HG03039 (cell line): ENCODE data around the gene CD300C.
A peak's percentile ranks its signal among the peaks of the same experiment; 100 is the strongest.
"Not testable (repeated sequence)": the region's sequence is repeated elsewhere in the genome, so short reads cannot be mapped to it uniquely, and the experiment has no call there.

ENCODE experiments used
- ATAC-seq: cut with Tn5 transposase; IDR thresholded peaks from one replicate; pipeline ENCODE4 v1.9.1; 2021; ENCODE audit warnings: mild to moderate bottlenecking, moderate library complexity; ENCODE audit not compliant: unreplicated experiment

CD300C gene

DNA sequence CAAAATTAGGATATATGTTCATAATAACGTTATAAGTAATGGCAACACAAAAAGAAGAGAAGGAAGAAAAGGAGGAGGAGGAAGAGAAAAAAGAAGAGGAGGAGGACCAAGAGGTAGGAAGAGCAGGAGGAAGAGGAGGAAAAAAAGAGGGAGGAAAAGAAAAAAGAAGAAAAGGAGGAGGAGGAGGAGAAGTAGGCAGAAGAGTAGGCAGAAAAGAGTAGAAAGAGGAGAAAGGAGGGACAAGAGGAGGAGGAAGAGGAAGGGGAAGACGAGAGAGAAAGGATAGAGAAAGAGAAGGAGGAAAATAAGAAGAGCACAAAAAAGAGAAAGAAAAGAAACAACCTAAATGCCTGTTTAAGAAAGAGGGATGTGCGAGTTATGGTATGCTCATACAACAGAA lies 9.0 kb downstream of the CD300C start:
- no peak for ATAC-seq

GRCh38 chr17:74532115-74532514 lies 13.8 kb downstream of the CD300C start:
- ATAC-seq, result no peak

DNA sequence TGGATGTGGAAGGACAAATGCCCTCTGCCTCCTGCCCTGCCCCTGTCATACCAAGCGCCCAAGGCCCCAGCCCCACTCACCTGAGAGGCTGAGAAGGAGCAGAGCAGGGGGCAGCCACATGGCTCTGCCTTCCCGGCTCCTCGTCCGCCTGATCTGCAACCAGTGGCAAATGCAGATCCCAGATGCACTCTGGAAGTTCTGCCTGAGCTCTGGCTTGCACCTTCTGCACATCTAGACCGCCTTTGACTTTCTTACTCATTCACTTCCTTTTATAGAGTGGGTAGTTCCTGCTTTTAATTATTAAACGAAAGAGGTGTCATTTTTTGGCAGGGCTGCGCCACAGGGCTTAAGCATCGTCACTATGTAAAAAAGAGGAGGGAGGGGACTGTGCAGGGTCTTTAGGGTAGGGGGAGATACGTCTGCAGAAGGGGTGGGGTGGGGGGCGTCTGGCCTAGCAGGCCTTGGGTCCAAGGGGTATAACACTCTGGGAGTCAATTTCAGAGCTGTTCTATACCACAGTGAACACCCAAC lies 14.6 kb downstream of the CD300C start, which contains the start of gene CD300LB:
Gene CD300LB (minus strand): TSS at position 245 of the 531 bp plus-strand sequence. CDS start 125 bp downstream, at position 120.
- ATAC-seq, result no peak

- no peak for ATAC-seq
Measured at GRCh38 chr17:74530831-74531150, 15.1 kb downstream of the CD300C start.

DNA sequence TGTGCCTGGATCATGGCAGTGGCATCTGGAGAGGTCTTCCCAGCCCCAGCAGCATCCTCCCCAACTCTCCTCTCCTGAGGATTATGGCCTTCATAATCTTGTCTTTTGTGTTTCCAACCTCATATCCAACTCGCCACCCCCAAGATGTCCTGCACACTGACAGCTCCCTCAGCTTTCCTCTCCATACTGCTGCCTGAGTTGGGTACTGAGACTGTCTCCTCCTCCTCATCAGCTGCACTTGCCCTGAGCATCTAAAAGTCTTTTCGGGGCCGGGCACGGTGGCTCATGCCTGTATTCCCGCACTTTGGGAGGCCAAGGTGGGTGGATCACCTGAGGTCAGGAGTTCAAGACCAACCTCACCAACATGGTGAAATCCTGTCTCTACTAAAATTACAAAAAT lies 16.7 kb downstream of the CD300C start:
- ATAC-seq, result no peak

- ATAC-seq, result peak; percentile 65
Measured at GRCh38 chr17:74528491-74529199, 17.3 kb downstream of the CD300C start.

DNA sequence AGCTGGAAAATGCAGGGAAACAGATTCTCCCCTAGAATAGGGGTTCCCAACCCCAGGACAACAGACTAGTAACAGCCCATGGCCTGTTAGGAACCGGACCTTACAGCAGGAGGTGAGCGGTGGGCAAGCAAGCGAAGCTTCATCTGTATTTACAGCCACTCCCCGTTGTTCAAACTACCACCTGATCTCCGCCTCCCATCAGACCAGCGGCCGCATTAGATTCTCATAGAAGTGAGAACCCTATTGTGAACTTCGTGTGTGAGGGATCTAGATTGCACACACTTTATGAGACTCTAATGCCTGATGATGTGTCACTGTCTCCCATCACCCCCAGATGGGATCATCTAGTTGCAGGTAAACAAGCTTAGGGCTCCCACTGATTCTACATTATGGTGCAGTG lies 18.2 kb downstream of the CD300C start:
- no peak for ATAC-seq

DNA sequence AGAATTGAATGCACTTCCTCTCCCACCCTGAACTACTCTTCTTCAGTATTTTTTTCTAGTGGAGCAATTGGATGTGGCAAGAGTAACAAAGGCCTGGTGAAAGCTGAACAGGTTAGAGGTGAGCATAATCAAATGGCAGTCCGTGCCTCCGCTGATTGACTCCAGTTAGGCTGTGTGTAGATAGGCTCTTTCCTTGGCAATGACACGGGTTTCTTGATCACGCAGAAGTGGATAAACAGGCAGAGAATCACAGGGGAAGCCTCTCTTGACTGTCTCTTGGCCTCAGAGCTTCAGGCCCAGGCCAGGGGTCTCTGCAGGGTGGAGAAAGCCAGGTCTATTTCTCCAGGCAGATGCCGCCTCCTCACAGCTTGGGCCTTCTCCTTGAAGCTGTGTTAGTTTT lies 18.8 kb downstream of the CD300C start:
- ATAC-seq, result no peak

GRCh38 chr17:74526681-74527080 lies 19.2 kb downstream of the CD300C start:
- ATAC-seq, result no peak

- no peak for ATAC-seq
Measured at GRCh38 chr17:74525781-74526288, 20.1 kb downstream of the CD300C start.

GRCh38 chr17:74525465-74525725 lies 20.5 kb downstream of the CD300C start:
- no peak for ATAC-seq

DNA sequence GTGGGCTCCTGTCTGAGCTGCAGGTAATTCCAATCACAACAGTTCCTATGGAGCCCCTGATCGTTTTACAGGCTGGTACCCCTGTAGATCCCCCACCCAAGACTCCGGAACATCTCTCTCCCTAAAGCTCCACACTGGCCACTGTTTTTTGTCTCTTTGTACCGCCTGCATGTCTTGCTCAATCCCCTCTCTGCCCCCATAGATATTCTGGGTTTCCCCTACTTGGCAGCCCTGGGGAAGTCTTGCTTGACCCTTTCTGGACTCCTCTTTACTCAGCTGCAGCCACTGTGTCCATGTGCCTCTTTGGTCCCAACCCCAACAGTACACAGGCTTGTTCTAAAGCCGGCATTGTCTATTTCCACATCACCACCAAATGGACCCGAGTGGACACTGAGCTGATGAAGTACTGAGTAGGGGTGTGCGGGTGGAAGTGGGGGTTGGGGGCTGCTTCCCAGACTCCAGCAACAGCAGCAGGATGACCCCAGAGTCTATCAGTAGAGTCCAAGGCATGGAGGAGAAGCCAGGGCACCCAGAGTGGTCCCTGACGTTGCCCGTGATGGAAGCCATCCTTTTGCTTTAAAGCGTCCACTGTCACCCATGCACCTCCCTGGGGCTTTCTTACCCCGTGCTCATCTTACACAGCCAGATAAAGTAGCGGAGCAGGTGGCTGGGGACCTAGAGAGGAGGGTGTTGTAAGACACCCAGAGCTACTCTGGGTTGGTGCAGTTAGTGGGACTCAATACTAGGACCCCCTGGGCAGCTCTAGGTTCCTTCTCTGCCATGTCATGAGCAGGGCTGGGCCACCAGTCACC lies 21.1 kb downstream of the CD300C start:
- no peak for ATAC-seq

GRCh38 chr17:74523308-74523707 lies 22.6 kb downstream of the CD300C start:
- no peak for ATAC-seq

GRCh38 chr17:74522381-74523105 lies 23.4 kb downstream of the CD300C start:
- ATAC-seq, result no peak

- no peak for ATAC-seq
Measured at GRCh38 chr17:74521701-74522201, 24.2 kb downstream of the CD300C start.

DNA sequence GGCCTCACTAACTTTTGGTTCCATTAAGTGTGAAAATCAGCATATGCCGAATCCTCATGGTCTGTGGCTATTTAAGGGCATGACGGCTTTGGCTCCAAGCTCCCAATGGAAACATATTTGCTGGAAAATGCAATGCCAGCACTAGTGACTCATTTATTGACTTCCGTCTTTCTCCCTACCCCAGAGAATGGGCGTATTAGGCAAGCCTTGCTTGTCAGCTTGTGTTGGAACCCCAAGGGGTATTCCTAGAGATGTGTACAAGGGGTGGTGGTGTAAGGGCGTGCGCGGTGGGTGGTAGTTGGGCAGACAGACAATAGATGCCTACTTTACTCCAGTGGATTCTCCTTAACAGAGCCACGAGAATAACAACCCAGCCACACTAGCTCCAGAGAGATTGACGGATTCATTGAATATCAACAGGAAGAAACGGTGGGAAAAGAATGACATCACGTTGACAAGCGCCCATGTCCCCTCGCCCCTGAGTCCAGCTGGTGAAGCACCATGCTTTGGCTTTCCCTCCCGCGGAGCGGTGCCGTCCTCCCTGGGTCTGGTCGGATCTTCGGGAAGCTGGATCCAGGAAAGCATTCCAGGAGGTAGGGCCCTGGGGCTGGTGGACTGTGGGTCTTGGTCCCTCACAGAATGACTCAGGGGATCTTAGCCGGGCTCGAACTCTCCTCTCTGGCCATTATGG lies 25.0 kb downstream of the CD300C start:
- no peak for ATAC-seq

DNA sequence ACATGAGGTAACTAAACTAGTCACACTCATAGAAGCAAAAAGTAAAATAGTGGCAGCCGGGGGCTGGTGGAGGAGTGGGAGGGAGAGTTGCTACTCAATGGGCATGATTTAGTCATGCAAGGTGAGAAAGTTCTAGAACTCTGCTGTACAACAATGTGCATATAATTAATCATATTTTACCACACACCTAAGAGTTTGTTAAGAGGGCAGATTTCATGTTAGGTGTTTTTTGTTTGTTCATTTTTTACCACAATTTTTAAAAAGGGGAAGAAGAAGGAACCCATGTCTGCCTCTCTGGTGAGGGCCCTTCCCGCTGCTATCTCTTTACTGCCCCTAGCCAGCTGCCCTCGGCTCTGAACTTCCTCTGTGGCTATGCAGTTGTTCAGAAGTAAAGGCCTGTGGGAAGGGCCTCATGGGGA lies 25.9 kb downstream of the CD300C start:
- no peak for ATAC-seq

GRCh38 chr17:74518413-74518981 lies 27.4 kb downstream of the CD300C start:
- not testable (repeated sequence) for ATAC-seq

DNA sequence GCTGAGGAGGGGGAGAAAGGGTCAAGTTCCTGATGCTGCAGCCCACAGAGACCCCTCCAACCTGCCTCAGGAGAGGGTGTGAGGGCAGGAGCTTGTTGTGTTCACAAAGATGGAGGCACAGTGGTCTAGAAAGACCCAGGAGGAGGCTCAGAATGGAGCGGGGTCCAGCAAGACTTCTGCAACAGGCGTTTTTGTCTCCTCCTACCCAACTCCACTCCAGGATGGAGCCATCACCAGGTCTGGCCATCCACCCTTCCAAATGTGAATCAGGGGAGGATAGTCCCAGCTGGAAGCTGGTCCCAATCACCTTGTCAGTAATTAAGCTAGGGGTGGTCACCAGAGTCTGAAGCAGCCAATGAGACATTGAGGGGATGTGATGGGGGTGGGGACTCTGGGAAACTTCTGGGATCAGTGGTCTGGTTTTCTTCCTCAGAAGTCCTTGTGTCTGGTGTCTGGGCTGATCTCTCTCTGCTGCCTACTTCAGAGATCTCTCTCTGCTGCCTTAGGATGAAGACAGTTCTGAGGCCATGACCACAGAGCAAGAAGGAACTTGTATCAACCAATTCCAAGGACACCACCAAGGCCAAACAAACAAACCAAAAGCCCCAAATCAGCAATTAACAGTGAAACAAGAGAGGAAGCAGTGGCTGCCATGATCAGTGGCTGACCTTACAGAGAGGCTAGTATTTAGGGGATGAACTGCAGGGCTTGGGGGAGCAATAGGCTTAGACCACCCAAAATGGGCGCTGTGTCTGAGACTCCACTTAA lies 29.2 kb downstream of the CD300C start:
- no peak for ATAC-seq

DNA sequence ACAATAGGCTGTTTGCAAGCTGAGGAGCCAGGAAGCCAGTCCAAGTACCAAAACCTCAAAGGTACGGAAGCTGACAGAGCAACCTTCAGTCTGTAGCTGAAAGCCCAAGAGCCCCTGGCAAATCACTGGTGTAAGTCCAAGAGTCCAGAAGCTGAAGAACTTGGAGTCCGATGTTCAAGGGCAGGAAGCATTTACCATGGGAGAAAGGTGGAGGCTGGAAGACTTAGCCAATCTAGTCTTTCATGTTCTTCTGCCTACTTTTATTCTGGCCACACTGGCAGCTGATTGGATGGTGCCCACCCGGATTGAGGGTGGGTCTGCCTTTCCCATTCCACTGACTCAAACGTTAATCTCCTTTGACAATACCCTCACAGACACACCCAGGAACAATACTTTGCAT lies 30.0 kb downstream of the CD300C start:
- no peak for ATAC-seq
